SK-N-SH treated with all-trans-retinoic acid at 6 μM for 48 hours (cell line): ENCODE results near the gene MRPS34.

Experiments used
- ARNTL ChIP-seq: fragments of 450-650 bp; formaldehyde crosslinking; IDR thresholded peaks from 2 replicates; pipeline ENCODE4 v1.5.0; 2020; ENCODE audit warnings: low read depth, mild to moderate bottlenecking, moderate library complexity, borderline replicate concordance
- BACH2 ChIP-seq: fragments of 250-450 bp; sonication (Bioruptor Pico); IDR thresholded peaks from 2 replicates; pipeline ENCODE4 v1.9.0; 2021; ENCODE audit warnings: mild to moderate bottlenecking, borderline replicate concordance
- PATZ1 ChIP-seq: fragments of 250-450 bp; sonication (Bioruptor Pico); IDR thresholded peaks from 2 replicates; pipeline ENCODE4 v1.8.0; 2020; ENCODE audit warnings: mild to moderate bottlenecking, moderate library complexity, borderline replicate concordance
- SNAI2 ChIP-seq: fragments of 250-450 bp; sonication (Bioruptor Pico); IDR thresholded peaks from 2 replicates; pipeline ENCODE4 v1.5.0; 2020; ENCODE audit warnings: mild to moderate bottlenecking, moderate library complexity
- ZFP3 ChIP-seq: fragments of 250-450 bp; sonication (Bioruptor Pico); IDR thresholded peaks from 2 replicates; pipeline ENCODE4 v1.5.0; 2020; ENCODE audit warnings: mild to moderate bottlenecking, moderate library complexity
- ZFP30 ChIP-seq: fragments of 450-650 bp; formaldehyde crosslinking; IDR thresholded peaks from 2 replicates; pipeline ENCODE4 v1.5.0; 2022; ENCODE audit warnings: mild to moderate bottlenecking, moderate library complexity
- ZNF565 ChIP-seq: fragments of 450-650 bp; formaldehyde crosslinking; conservative IDR thresholded peaks from 2 replicates; pipeline ENCODE4 v1.5.0; 2020; ENCODE audit warnings: low read depth, mild to moderate bottlenecking, moderate library complexity

- no peak for TF ChIP-seq PATZ1 (CRISPR knock-in tag)
- TF ChIP-seq ZNF565 (CRISPR knock-in tag), result no peak
- no peak for TF ChIP-seq ZFP30 (CRISPR knock-in tag)
- TF ChIP-seq ZFP3, result no peak
- no peak for TF ChIP-seq SNAI2 (CRISPR knock-in tag)
- TF ChIP-seq ARNTL, result no peak
- no peak for TF ChIP-seq BACH2 (CRISPR knock-in tag)
These were observed 43.5 kb downstream of the MRPS34 start for GRCh38 chr16:1729445-1729844.
